GM06990 (cell line): Measurements from ENCODE around the gene STX11.

Experiments used
- DNase-seq: peaks from one replicate; pipeline ENCODE4 v3.0.0-alpha.2; 2011; ENCODE audit not compliant: insufficient read length; ENCODE audit errors: extremely low read depth
- H3K27me3 ChIP-seq: replicated peaks from 2 replicates; pipeline ENCODE4 v1.6.0; 2011; ENCODE audit warnings: low read length; ENCODE audit not compliant: control insufficient read depth, insufficient read depth
- H3K36me3 ChIP-seq: 2 replicates; pipeline ENCODE4 v1.5.1; 2011; ENCODE audit warnings: low read length; ENCODE audit not compliant: control insufficient read depth, insufficient read depth
- H3K4me3 ChIP-seq: replicated peaks from 2 replicates; pipeline ENCODE4 v1.5.1; 2011; ENCODE audit warnings: low read depth, mild to moderate bottlenecking, control low read depth, low read length
- CTCF ChIP-seq: IDR thresholded peaks from 2 replicates; pipeline ENCODE4 v1.5.1; 2011; ENCODE audit warnings: low read length, control low read depth, mild to moderate bottlenecking, inconsistent platforms; ENCODE audit not compliant: insufficient read depth, poor library complexity, severe bottlenecking

Gene STX11

GRCh38 chr6:144232832-144233230, 82.5 kb downstream of the STX11 start:
- TF ChIP-seq CTCF, result no peak
- H3K36me3 ChIP-seq, result no peaks in the 10 kb centered on the region
- no peak for DNase-seq
- no peaks in the 10 kb centered on the region; the same call in none of the 2 replicates for H3K27me3 ChIP-seq
- H3K4me3 ChIP-seq, result no peak overlapping the region

GRCh38 chr6:144234399-144234798, 84.1 kb downstream of the STX11 start:
- H3K36me3 ChIP-seq, result no peaks in the 10 kb centered on the region
- DNase-seq, result no peak
- no peak for TF ChIP-seq CTCF
- no peaks in the 10 kb centered on the region; the same call in 1 of the 2 replicates for H3K27me3 ChIP-seq
- no peak overlapping the region for H3K4me3 ChIP-seq

GRCh38 chr6:144234935-144235334, 84.6 kb downstream of the STX11 start:
- DNase-seq, result no peak
- H3K27me3 ChIP-seq, result no peaks in the 10 kb centered on the region
- H3K4me3 ChIP-seq, result no peak overlapping the region
- no peak for TF ChIP-seq CTCF
- no peaks in the 10 kb centered on the region for H3K36me3 ChIP-seq
